Fibroblast of the aortic adventitia (primary cell): ENCODE data around the gene AKNA. TPM values are rescaled to one million over a fixed set of nuclear protein-coding genes. Genes with fewer than 3 reads are reported as not detected.

ENCODE experiments used
- DNase-seq: peaks from one replicate; pipeline ENCODE4 v3.0.0-alpha.2; 2010; ENCODE audit warnings: low read depth
- H3K4me3 ChIP-seq: 2 replicates; pipeline ENCODE4 v1.5.1; 2011; ENCODE audit warnings: low read depth, mild to moderate bottlenecking, control low read depth, low read length, moderate library complexity
- total RNA-seq: library from RNA; depleted of rRNA; stranded (reverse); fragments of >200 nt; gene quantifications from 2 replicates; pipeline ENCODE4 v1.2.3, GENCODE V29; 2012; ENCODE audit warnings: low replicate concordance
- TF ChIP-seq, protein P1 (sequence below): IDR thresholded peaks from 2 replicates; pipeline ENCODE4 v1.5.1; 2011; ENCODE audit warnings: mild to moderate bottlenecking, low read length, control low read depth, inconsistent platforms; ENCODE audit not compliant: insufficient read depth

The AKNA gene
- total RNA-seq, 1 donor, result 22.3 TPM

GRCh38 chr9:114378016-114378415, 9.8 kb downstream of the AKNA start:
- H3K4me3 ChIP-seq, result no peak overlapping the region
- no peak for DNase-seq
- TF ChIP-seq, protein P1, sequence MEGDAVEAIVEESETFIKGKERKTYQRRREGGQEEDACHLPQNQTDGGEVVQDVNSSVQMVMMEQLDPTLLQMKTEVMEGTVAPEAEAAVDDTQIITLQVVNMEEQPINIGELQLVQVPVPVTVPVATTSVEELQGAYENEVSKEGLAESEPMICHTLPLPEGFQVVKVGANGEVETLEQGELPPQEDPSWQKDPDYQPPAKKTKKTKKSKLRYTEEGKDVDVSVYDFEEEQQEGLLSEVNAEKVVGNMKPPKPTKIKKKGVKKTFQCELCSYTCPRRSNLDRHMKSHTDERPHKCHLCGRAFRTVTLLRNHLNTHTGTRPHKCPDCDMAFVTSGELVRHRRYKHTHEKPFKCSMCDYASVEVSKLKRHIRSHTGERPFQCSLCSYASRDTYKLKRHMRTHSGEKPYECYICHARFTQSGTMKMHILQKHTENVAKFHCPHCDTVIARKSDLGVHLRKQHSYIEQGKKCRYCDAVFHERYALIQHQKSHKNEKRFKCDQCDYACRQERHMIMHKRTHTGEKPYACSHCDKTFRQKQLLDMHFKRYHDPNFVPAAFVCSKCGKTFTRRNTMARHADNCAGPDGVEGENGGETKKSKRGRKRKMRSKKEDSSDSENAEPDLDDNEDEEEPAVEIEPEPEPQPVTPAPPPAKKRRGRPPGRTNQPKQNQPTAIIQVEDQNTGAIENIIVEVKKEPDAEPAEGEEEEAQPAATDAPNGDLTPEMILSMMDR, result no peak

- no peak for DNase-seq
- H3K4me3 ChIP-seq, result no peak overlapping the region
- TF ChIP-seq, protein P1, result no peak
Measured at GRCh38 chr9:114376586-114377445, 11.0 kb downstream of the AKNA start.

DNA sequence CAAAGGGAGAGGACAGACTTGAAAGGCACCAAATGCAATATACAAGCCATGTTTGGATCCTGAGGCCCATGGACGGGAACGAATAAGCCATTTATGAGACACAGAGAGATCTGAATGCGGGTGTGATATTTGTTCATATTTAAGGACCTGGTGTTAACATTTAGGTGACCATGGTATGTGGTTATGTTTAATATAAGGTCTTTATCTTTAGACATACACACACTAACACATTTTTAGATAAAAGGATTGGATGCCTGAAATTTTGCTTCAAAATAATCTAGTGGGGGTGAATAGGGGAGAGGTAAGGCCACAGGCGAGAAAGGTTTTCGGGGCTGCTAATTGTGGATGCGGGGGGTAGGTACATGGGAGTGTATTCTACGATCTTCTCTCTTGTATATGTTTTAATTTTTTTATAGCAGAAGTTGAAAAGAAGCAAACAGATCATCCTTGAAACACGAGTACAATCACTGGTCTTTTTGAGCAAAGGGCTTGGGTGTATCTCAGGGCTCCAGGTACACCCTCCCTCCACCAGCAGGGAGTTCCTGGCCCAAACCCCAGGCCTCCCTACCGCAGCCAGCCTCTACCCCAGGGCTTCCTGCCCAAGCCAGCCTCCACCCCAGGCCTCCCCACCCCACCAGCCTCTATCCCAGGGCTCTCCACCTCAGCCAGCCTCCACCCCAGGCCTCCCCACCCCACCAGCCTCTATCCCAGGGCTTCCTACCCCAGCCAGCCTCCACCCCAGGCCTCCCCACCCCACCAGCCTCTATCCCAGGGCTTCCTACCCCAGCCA, 12.2 kb downstream of the AKNA start:
- TF ChIP-seq, protein P1, result no peak
- DNase-seq, result no peak
- no peak overlapping the region for H3K4me3 ChIP-seq

DNA sequence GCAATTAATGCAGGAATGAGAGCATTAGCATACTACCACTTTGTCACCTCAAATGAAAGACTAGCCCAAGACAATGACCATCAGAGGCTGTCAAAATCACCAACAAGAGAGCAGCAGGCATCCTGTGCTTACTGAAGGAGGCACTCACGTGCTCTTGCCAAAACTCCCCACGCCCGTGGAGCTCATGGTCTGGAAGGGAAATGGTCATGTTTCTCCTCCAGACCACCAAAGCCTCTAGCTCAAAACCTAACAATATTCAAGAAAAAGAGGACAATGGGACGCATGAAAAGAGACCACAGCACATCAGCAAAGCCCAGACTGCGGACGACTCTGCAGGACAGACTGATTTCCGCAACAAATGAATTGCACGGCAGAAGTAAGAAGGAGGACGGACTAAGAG, 12.8 kb downstream of the AKNA start:
- H3K4me3 ChIP-seq, result no peak overlapping the region
- no peak for DNase-seq
- TF ChIP-seq, protein P1, result no peak

DNA sequence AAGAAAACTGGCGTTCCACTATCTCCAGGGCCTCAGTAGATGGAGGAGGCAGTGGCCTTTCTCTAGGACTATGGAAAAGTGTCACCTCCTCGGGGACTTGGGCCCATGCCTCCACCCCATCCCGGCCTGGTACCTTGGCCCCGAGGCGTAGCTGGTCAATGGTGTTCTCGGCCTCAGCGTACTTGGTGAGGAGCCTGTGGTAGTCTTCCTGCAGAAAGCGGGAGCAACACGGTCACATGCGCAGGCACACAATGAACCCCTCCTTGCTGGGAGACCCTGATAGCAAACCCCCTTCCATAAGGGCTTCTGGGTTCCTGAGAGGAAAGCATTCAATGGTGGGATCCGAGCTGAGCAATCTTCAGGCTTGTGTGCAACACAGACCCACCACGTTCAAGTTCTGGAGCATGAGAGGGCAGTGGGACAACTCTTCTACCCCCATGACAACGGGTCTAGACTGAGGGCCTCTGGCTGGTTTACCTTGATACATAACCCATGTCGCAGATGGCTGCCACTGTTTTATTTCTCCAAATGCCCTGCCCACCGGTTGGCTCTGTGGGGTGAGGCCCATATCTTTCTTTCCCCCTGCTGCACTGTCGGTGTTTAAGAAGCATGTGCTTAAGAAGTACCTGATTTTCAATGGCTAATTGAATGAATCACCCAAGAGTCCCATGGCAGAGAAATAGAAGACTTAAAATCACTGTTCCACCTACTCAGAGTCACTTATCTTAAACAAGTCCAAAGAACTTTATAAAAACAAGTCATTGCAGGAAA, 13.6 kb downstream of the AKNA start:
- TF ChIP-seq, protein P1, result no peak
- DNase-seq, result no peak
- H3K4me3 ChIP-seq, result no peak overlapping the region

DNA sequence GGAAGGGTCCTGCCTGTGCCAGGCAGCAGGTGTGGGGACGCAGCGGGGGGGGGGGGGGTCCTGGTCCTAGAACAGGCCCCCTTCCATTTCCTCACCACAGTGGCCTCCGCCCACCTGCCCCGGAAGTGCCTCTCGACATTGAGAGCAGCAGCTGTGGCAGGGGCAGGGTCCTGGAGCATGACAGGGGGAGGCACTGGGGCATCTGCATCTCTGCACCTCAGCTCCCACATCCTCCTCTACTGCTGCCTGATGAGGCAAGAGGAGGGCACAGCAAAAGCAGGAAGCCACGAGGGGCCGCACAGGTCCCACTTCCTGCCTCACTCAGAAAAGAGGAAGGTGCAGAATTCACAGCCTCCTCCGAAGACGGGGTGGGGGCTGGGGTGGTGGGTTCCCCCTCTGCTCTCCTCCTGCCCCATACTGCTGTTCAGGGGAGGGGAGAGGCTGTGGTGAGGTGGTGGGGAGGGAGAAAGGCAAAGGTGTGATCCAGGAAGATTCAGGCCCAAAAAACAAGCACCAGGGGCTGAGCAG, 14.8 kb downstream of the AKNA start:
- TF ChIP-seq, protein P1, result no peak
- H3K4me3 ChIP-seq, result no peak overlapping the region
- no peak for DNase-seq
